Brain microvascular endothelial cell (primary cell): ENCODE results near the gene RBMS1.

ENCODE experiments used
- DNase-seq: peaks from one replicate; pipeline ENCODE4 v3.0.0-alpha.2; 2020
- H3K27ac ChIP-seq: fragments of 250-450 bp; sonication (Bioruptor Pico); 2 replicates; pipeline ENCODE4 v1.5.1; 2020; ENCODE audit warnings: mild to moderate bottlenecking, moderate library complexity
- H3K27me3 ChIP-seq: fragments of 250-450 bp; sonication (Bioruptor Pico); replicated peaks from 2 replicates; pipeline ENCODE4 v1.5.1; 2020; ENCODE audit warnings: mild to moderate bottlenecking
- H3K36me3 ChIP-seq: fragments of 250-450 bp; sonication (Bioruptor Pico); replicated peaks from 2 replicates; pipeline ENCODE4 v1.5.1; 2020; ENCODE audit warnings: mild to moderate bottlenecking
- H3K4me3 ChIP-seq: 2 replicates; pipeline ENCODE4 v1.5.1; 2011; ENCODE audit warnings: low read depth, mild to moderate bottlenecking, control low read depth, low read length, moderate library complexity
- in situ Hi-C: cut with HindIII; loops from 2 replicates; pipeline ENCODE4 v1.10.0; 2017; ENCODE audit warnings: low sequenced_read_pairs, low pct_ligation_motif_present
- TF ChIP-seq, protein P1 (sequence below): IDR thresholded peaks from 2 replicates; pipeline ENCODE4 v1.5.1; 2011; ENCODE audit warnings: low read depth, mild to moderate bottlenecking, moderate library complexity, low read length, control low read depth, inconsistent platforms; ENCODE audit errors: missing control alignments

Gene RBMS1

GRCh38 chr2:160516547-160517365 lies 23.1 kb upstream of the RBMS1 start:
- H3K36me3 ChIP-seq: no peaks in the 10 kb centered on the region
- no peak for DNase-seq
- H3K27me3 ChIP-seq: no peaks in the 10 kb centered on the region
- TF ChIP-seq, protein P1, sequence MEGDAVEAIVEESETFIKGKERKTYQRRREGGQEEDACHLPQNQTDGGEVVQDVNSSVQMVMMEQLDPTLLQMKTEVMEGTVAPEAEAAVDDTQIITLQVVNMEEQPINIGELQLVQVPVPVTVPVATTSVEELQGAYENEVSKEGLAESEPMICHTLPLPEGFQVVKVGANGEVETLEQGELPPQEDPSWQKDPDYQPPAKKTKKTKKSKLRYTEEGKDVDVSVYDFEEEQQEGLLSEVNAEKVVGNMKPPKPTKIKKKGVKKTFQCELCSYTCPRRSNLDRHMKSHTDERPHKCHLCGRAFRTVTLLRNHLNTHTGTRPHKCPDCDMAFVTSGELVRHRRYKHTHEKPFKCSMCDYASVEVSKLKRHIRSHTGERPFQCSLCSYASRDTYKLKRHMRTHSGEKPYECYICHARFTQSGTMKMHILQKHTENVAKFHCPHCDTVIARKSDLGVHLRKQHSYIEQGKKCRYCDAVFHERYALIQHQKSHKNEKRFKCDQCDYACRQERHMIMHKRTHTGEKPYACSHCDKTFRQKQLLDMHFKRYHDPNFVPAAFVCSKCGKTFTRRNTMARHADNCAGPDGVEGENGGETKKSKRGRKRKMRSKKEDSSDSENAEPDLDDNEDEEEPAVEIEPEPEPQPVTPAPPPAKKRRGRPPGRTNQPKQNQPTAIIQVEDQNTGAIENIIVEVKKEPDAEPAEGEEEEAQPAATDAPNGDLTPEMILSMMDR: no peak
- no peak overlapping the region for H3K27ac ChIP-seq
- no peak overlapping the region for H3K4me3 ChIP-seq
- in situ Hi-C loops: no loop called here

- no peak overlapping the region for H3K27ac ChIP-seq
- TF ChIP-seq, protein P1: no peak
- H3K27me3 ChIP-seq: no peaks in the 10 kb centered on the region
- H3K36me3 ChIP-seq: no peaks in the 10 kb centered on the region
- in situ Hi-C loops: no loop called here
- no peak for DNase-seq
- H3K4me3 ChIP-seq: no peak overlapping the region
Observed at GRCh38 chr2:160515120-160515519, 21.5 kb upstream of the RBMS1 start.

DNA sequence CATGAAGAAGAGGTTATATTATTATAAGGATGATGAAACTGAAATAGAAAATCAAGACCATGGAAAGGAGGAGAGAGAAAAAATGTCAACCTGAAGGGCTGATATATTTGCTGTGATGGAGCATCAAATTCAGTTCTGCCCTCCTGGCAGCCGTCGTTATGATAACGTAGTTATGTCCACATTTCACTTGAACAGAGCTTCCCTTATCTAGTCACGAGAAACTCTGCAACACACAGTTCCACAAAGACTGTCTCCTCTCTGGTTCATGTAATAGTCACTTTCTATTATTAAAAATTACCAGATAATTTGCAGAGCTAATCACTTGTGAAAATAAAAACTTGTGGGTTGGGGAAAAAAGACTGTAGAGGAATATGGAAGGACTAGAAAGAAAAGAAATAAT lies 19.5 kb upstream of the RBMS1 start:
- in situ Hi-C loops: no loop called here
- no peak for DNase-seq
- Histone ChIP-seq H3K27ac (no peak overlapping the region), H3K36me3 (no peaks in the 10 kb centered on the region), H3K27me3 (no peaks in the 10 kb centered on the region), H3K4me3 (no peak overlapping the region)
- TF ChIP-seq, protein P1: no peak

DNA sequence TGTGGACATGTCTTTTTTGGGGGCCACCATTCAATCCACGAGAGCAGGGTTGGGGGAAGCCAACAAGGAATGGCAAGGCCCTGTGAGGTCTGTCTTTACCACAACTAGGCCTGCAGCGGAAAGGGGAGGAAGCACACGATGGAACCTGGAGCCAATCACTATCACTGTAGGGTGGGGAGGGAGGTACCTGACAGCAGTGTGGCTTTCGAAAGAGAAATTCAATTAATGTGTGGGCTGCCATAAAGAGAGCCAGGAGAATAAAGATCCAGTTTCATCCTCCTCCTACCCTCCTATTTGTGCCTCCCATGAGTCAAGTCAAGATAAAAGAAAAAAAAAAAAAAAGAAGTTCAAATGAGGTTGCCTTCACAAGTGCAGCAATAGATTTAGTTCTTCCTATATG lies 18.9 kb upstream of the RBMS1 start:
- DNase-seq: no peak
- Histone ChIP-seq H3K27ac (no peak overlapping the region), H3K36me3 (no peaks in the 10 kb centered on the region), H3K27me3 (no peaks in the 10 kb centered on the region), H3K4me3 (no peak overlapping the region)
- in situ Hi-C loops: no loop called here
- TF ChIP-seq, protein P1: no peak

- TF ChIP-seq, protein P1: no peak
- no peaks in the 10 kb centered on the region for H3K36me3 ChIP-seq
- H3K27me3 ChIP-seq: no peaks in the 10 kb centered on the region
- in situ Hi-C loops: no loop called here
- no peak for DNase-seq
- no peak overlapping the region for H3K4me3 ChIP-seq
- no peak overlapping the region for H3K27ac ChIP-seq
Observed at GRCh38 chr2:160510617-160511016, 17.0 kb upstream of the RBMS1 start.

DNA sequence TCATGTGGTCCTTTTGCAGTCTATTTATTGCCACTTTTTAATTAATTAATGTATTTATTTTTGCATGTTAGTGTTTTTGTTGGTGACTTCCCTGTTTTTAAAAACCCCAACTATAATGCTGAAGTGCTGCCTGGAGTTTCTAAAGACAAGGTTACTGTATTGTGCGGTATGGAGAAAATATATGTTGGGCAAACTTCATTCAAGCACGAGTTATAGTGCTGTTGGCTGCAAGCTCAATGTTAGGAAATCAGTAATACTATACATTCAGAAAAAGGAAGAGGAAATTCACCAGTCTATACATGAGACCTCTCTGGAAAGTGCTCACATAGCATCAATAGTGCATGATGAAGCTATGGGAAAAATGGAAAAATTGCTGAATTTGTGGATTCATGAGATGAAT lies 15.4 kb upstream of the RBMS1 start:
- no peak for DNase-seq
- TF ChIP-seq, protein P1: no peak
- H3K27ac ChIP-seq: no peak overlapping the region
- no peaks in the 10 kb centered on the region for H3K27me3 ChIP-seq
- in situ Hi-C loops: no loop called here
- no peaks in the 10 kb centered on the region for H3K36me3 ChIP-seq
- H3K4me3 ChIP-seq: no peak overlapping the region
